Renal pelvis (tissue), 4 donors: Measurements from ENCODE around the gene ATP5PD. TPM values are rescaled to one million over a fixed set of nuclear protein-coding genes. Genes with fewer than 3 reads are reported as not detected.
"Not testable (repeated sequence)": the region's sequence is repeated elsewhere in the genome, so short reads cannot be mapped to it uniquely, and the experiment has no call there.

Experiments
- DNase-seq: peaks from one replicate; pipeline ENCODE4 v3.0.0-alpha.2; 2013
- polyA plus RNA-seq, 3 donors: library from polyadenylated mRNA; unstranded; fragments of 120-200 nt; gene quantifications; one replicate each; pipeline ENCODE4 v1.2.1, GENCODE V29; 2013; ENCODE audit not compliant: insufficient read length in 3 of 3

Gene ATP5PD
- polyA plus RNA-seq, 3 donors: 299 to 318 (median 307) TPM

- DNase-seq: no peak
These were observed 35.9 kb upstream of the ATP5PD start for GRCh38 chr17:75082683-75083082.

- no peak for DNase-seq
These were observed 35.1 kb upstream of the ATP5PD start for GRCh38 chr17:75081611-75082540.

- no peak for DNase-seq
These were observed 32.2 kb upstream of the ATP5PD start for GRCh38 chr17:75079023-75079373.

DNA sequence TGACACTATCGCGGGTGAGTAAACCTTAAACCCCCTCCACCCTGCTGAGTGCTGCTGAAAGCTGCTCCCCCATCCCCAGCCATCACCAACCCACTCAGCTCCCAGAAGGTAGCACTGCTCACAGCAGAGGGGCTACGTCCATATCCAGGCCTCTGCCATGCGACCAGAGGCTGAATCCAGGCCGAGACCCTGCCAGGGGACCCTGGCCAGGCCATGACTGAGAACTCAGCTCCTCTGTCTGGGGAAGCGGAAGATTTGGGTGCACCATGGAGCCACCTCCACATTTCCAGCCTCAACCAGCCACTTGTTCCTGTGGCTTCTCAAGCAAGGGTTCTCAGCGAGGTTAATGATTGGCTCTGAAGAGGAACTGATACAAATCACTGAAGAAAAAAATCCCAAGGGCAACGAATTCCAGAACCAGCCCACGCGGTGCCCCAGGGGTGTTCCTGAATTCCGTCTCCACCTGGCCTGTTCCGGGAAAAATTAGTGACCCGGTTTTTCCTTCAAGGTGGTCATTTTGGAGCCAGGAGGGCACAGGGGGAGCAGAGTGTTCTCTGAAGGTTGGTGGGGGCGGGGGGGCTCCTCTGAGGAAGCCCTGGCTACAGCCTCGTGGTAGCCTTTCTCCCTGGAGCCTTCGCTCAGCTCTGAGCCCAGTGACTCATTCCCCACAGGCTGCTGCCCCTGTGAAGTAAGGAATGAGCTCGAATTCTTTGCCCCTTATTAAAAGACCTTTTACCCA lies 31.7 kb upstream of the ATP5PD start:
- DNase-seq: peak; percentile 75

- peak; percentile 55 for DNase-seq
These were observed 30.9 kb upstream of the ATP5PD start for GRCh38 chr17:75077496-75078283.

GRCh38 chr17:75077072-75077495 lies 30.3 kb upstream of the ATP5PD start:
- DNase-seq: no peak

- no peak for DNase-seq
These were observed 29.0 kb upstream of the ATP5PD start for GRCh38 chr17:75075597-75076336.

- DNase-seq: no peak
These were observed 27.8 kb upstream of the ATP5PD start for GRCh38 chr17:75074532-75074931.

DNA sequence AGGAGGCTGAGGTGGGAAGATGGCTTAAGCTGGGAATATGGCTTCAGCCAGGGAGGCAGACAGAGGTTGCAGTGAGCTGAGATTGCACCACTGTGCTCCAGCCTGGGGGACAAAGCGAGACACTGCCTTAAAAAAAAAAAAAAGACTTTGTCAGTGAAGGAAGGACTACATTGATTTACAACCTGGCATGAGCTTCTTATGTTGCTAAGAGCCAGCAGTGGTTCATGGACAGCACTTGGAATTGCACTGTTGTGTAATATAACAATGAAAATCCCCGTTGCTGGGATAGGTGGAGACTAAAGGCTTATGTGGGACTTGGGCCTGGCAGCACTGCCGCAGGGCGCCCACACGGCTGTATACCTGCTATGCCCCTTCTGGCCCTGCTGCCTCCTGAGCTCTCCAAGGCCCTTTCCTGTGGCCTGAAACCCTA lies 26.9 kb upstream of the ATP5PD start:
- no peak for DNase-seq

- not testable (repeated sequence) for DNase-seq
These were observed 26.1 kb upstream of the ATP5PD start for GRCh38 chr17:75072909-75073308.

DNA sequence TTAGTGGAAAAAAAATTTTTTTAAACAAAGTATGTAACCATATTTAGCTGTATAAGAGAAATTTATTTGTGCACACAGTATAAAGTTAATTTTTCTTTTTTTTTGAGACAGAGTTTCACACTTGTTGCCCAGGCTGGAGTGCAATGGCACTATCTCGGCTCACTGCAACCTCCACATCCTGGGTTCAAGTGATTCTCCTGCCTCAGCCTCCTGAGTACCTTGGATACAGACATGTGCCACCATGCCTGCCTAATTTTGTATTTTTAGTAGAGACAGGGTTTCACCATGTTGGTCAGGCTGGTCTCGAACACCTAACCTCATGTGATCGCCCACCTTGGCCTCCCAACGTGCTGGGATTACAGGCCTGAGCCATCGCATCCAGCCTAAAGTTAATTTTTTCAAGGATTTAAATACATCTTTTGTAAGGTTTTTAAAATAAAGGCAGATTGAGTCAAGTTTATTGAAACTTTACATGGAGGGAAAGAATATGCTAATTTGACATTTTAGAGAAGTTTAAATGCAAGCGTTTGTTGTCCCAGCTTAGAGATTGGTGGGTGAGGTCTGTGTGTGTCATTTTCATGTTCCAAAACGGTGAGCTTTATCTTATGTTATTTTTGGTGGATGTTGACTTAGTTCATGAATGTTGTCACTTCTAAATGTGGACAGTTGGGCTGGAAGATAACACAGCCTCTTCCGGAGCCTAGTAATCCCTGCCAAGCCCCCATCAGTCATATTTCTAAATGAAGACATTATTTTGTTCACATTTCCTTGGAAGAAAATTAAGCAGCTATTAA lies 24.9 kb upstream of the ATP5PD start:
- DNase-seq: not testable (repeated sequence)

- DNase-seq: no peak
These were observed 23.0 kb upstream of the ATP5PD start for GRCh38 chr17:75069783-75070182.

- no peak for DNase-seq
These were observed 22.0 kb upstream of the ATP5PD start for GRCh38 chr17:75068750-75069149.

- DNase-seq: no peak
These were observed 21.1 kb upstream of the ATP5PD start for GRCh38 chr17:75067856-75068255.

DNA sequence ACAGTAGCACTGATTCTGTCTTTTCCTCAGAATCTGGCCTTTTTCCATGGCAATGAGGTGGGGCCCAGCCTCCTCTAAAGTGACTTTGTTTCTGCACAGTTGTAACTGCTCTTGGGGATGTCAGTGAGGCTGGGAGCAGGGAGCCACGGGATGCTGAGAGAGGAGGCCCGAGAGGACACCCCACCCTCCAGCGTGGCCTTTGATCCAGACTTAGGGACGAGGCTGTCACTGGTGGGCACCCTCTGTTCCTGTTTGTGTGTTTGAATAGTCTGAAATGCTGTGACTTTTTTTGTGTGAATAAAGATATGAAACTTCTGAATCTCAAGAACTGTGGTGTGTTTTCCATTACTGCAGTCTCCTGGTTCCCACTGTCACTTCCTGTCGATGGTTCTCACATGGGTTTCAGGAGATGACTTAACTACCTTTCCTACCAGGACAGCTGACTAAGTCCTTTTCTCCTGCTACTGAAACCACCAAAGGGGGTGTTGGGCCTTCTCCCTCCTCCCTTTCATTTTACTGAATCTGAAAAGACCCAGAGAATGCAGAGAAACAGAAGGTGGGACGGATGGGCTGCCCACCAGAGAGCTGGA lies 18.9 kb upstream of the ATP5PD start:
- DNase-seq: no peak

DNA sequence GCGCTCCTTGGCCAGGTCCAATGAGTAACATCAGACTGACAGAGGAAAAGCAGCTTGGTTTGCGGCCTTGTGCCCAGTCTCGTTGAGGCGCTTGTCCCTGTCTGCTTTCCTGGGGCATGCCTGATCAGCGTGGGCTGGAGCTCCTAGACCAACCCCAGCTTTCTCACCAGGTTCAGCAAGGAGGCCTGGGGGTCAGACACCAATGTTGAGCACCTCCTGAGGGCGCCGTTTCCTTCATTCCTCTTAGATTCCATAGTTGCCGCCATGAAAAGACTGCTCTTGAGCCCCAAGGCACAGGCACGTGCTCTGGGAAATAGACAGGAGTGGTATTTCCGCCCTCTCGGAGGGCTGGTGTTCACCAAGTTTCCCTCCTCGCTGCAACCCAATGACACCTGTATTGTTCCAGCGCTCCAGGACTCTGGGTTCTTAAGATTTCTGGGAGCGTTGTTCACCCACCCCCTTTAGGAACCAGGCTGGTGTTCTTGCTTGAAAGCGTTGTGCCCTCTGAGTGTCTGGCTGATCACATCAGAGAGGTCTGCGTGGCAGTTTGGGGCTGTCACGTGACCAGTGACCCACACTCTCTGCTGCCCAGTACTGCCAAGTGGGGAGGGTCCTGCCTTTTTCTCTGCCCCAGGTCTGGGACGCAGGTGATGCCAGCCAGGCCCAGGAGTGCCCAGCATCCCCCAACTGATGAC lies 18.2 kb upstream of the ATP5PD start:
- DNase-seq: no peak

DNA sequence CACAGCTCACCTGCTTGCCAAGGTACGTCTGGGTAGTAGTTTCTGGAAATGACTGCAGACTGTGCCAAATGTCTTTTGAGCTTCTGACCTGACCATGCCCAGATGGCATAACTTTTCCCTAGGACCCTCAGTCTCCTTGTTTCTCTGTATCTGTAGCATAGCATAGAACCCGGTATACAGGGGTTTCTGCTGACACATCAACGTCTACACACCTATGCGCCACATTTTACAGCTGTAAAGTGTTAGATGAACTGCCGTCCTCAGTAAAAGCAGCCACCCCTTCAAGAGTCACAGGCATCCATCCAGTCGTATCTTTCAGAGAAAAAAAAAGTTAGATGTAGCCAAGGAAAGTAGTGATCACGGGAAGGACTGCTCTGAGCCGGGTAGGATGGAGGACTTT lies 17.7 kb upstream of the ATP5PD start:
- no peak for DNase-seq

- no peak for DNase-seq
These were observed 17.3 kb upstream of the ATP5PD start for GRCh38 chr17:75064040-75064439.

GRCh38 chr17:75063626-75064025 lies 16.9 kb upstream of the ATP5PD start:
- no peak for DNase-seq

GRCh38 chr17:75063201-75063600 lies 16.4 kb upstream of the ATP5PD start:
- no peak for DNase-seq
